Activated naive CD8-positive, alpha-beta T cell (primary cell): ENCODE data around the gene CREBZF.
A peak's percentile ranks its signal among the peaks of the same experiment; 100 is the strongest.

Experiments used
- H3K27ac Mint-ChIP-seq: one replicate; pipeline ENCODE4 v1.8.0; 2021; ENCODE audit warnings: mixed read lengths
- H3K27me3 Mint-ChIP-seq: one replicate; pipeline ENCODE4 v1.8.0; 2021; ENCODE audit warnings: mixed read lengths
- H3K36me3 Mint-ChIP-seq: one replicate; pipeline ENCODE4 v1.8.0; 2021; ENCODE audit warnings: mixed read lengths
- H3K4me1 Mint-ChIP-seq: one replicate; pipeline ENCODE4 v1.8.0; 2021; ENCODE audit warnings: low read depth, mixed read lengths
- H3K4me3 Mint-ChIP-seq: one replicate; pipeline ENCODE4 v1.8.0; 2021; ENCODE audit warnings: mild to moderate bottlenecking, mixed read lengths
- H3K9me3 Mint-ChIP-seq: one replicate; pipeline ENCODE4 v1.8.0; 2021; ENCODE audit warnings: low read depth, mixed read lengths

CREBZF gene, protein sequence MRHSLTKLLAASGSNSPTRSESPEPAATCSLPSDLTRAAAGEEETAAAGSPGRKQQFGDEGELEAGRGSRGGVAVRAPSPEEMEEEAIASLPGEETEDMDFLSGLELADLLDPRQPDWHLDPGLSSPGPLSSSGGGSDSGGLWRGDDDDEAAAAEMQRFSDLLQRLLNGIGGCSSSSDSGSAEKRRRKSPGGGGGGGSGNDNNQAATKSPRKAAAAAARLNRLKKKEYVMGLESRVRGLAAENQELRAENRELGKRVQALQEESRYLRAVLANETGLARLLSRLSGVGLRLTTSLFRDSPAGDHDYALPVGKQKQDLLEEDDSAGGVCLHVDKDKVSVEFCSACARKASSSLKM

DNA sequence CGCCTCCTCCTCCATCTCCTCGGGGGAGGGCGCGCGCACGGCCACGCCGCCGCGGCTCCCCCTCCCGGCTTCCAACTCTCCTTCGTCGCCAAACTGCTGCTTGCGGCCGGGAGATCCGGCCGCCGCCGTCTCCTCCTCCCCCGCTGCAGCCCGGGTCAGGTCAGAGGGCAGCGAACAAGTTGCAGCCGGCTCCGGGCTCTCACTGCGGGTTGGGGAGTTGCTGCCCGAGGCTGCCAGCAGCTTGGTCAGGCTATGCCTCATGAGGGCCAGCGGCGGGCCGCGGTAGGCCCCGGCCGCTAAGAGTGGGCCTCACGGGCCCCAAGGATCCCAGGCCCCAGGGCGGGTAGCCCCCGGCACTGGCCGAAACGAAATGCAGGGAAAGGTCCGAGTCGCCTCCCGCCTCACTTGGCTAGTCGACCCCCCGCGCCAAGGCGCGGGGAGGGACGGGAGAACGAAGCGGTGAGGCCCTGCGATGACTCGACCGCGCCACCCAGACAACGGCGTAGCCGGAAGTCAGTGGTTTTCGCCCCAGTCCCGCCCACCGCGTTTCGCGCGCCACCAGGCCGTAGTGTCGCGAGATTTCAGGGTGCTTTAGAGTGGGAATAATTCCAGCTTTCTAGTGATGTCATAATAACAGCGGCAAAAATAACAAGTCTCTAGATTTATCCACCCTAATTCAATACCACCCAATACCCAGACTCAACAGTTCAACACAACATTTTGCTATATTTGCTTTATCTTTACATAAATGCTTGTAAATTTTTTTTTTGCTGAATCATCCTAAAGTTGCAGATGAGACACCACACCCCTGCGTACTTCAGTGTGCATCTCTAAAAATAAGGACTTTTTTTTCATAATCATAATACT, at the start of gene CREBZF:
Gene CREBZF (minus strand): TSS at position 515 of the 867 bp plus-strand sequence. CDS start 254 bp downstream, at position 261.
- H3K36me3 Mint-ChIP-seq, result peaks cover 15% of the 10 kb centered on the region
- H3K27me3 Mint-ChIP-seq, result no peaks in the 10 kb centered on the region
- H3K4me1 Mint-ChIP-seq, result peaks cover 33% of the 10 kb centered on the region

DNA sequence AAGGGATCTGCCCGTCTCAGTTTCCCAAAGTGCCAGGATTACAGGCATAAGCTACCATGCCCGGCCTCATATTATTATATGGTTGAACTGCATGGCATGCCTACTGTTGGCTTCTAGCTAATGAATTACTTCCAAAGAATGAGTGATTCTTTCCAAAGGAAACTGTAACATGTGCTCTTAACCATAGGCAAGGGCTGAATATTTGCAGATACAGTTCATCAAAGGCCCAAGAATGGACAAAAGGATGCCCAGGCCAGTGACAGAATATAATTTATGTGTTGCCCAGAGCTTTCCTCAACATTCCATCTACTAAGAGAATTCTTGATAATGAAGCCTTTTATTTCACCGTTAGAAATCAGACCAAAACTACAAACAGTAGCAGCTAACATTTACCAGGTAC, 48.0 kb upstream of the CREBZF start:
- Mint-ChIP-seq H3K27me3 (no peaks in the 10 kb centered on the region), H3K4me3 (no peak overlapping the region), H3K4me1 (peaks cover 3% of the 10 kb centered on the region), H3K36me3 (peaks cover 4% of the 10 kb centered on the region), H3K27ac (no peak overlapping the region), H3K9me3 (no peaks in the 10 kb centered on the region)

More for the DNA sequence above, at the start of gene CREBZF:
- H3K9me3 Mint-ChIP-seq, result no peaks in the 10 kb centered on the region
- peak within 1 kb of the TSS; percentile 99 for H3K4me3 Mint-ChIP-seq
- H3K27ac Mint-ChIP-seq, result peak within 1 kb of the TSS; percentile 95

DNA sequence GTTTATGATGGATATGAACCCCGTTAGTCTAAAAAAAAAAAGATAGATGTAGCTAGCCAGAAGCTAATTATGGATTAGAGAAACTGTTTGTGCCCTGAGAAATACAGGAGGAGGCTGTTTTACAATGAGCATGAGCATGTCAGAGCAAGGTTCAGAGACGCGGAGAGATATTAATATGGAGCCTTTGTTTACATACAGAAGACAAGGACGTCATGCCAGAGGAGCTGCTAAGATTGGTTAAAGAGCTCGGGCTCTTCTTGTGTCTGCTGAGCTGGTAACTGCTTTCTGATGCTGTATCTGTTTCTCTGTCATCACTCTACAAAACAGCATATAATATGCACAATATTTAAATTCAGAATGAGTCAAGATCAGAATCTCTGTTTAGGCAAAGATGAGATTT, 46.0 kb upstream of the CREBZF start:
- Mint-ChIP-seq H3K36me3 (peaks cover 8% of the 10 kb centered on the region), H3K4me3 (no peak overlapping the region), H3K27ac (no peak overlapping the region), H3K4me1 (no peaks in the 10 kb centered on the region), H3K27me3 (no peaks in the 10 kb centered on the region), H3K9me3 (no peaks in the 10 kb centered on the region)

- no peaks in the 10 kb centered on the region for H3K27me3 Mint-ChIP-seq
- H3K9me3 Mint-ChIP-seq, result no peaks in the 10 kb centered on the region
- H3K4me3 Mint-ChIP-seq, result no peak overlapping the region
- no peaks in the 10 kb centered on the region for H3K4me1 Mint-ChIP-seq
- H3K36me3 Mint-ChIP-seq, result peaks cover 8% of the 10 kb centered on the region
- no peak overlapping the region for H3K27ac Mint-ChIP-seq
Measured at GRCh38 chr11:85709941-85710702, 45.2 kb upstream of the CREBZF start.

DNA sequence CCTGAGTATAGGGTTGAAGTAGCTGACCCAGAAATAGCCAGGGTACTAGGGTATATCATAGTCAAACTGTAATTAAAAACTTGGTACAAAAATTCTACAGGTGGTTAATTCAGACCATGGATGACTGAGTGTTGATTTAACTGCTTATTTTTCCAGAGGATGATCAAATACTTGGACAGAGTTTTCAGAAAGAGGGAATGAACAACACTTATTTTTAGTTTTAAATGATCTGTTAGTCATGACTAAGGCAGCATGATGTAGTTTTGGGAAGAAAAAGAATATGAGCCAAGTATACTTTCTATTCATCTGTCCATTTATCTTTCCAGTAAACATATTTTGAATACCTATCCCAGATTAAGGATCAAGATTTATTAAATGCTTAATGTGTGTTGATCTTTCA, 40.9 kb upstream of the CREBZF start:
- Mint-ChIP-seq H3K4me1 (peaks cover under 1% of the 10 kb centered on the region), H3K27ac (no peak overlapping the region), H3K36me3 (peaks cover 8% of the 10 kb centered on the region), H3K9me3 (no peaks in the 10 kb centered on the region), H3K27me3 (no peaks in the 10 kb centered on the region), H3K4me3 (no peak overlapping the region)

GRCh38 chr11:85704967-85705366, 40.0 kb upstream of the CREBZF start:
- H3K9me3 Mint-ChIP-seq, result no peaks in the 10 kb centered on the region
- H3K4me3 Mint-ChIP-seq, result no peak overlapping the region
- peaks cover 9% of the 10 kb centered on the region for H3K4me1 Mint-ChIP-seq
- H3K27ac Mint-ChIP-seq, result no peak overlapping the region
- no peaks in the 10 kb centered on the region for H3K27me3 Mint-ChIP-seq
- H3K36me3 Mint-ChIP-seq, result peaks cover 8% of the 10 kb centered on the region

- Mint-ChIP-seq H3K27me3 (no peaks in the 10 kb centered on the region), H3K4me1 (peaks cover 31% of the 10 kb centered on the region), H3K9me3 (no peaks in the 10 kb centered on the region), H3K36me3 (peaks cover 4% of the 10 kb centered on the region), H3K4me3 (peak overlapping the region; percentile 31), H3K27ac (peak overlapping the region; percentile 64)
Measured at GRCh38 chr11:85699957-85700741, 35.2 kb upstream of the CREBZF start.

DNA sequence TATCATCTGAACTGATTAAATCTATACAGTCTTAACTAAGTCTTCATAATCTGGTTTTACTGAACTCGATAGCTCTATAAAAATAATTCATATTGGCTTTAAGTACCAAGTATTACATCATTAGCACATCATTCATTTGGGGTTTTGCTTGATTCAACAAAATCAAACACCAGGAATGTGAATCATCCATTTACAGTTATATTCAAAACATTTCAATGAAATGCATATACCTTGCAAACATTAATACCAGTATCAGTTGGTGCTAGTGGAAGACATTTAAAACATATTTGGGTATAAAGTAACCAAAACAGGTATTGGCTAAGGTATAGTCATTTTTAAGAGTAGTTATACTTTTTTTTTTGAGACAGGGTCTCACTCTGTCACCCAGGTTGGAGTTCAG, 33.3 kb upstream of the CREBZF start:
- peaks cover 31% of the 10 kb centered on the region for H3K4me1 Mint-ChIP-seq
- H3K9me3 Mint-ChIP-seq, result no peaks in the 10 kb centered on the region
- H3K27me3 Mint-ChIP-seq, result no peaks in the 10 kb centered on the region
- H3K36me3 Mint-ChIP-seq, result peaks cover 4% of the 10 kb centered on the region
- H3K4me3 Mint-ChIP-seq, result no peak overlapping the region
- peak overlapping the region; percentile 10 for H3K27ac Mint-ChIP-seq

DNA sequence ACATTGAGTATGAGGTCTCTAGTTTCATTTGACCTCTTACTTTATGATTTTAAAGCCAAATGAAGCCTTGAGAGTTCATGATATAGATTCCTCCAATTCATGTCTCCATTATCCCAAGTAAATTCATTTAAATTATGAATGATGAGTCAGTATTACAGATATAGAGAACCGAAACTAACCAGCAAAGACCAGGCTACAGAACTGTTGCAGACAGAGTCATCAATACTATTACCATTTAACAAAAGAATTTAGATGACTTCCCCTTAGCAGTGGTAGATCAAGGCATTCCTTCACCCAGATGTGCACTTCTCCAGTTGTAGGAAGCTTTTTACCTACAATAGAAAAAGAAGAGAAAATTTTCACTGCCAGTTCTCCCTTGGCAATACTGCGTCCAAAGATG, 32.8 kb upstream of the CREBZF start:
- Mint-ChIP-seq H3K27ac (peak overlapping the region; percentile 10), H3K36me3 (peaks cover 4% of the 10 kb centered on the region), H3K9me3 (no peaks in the 10 kb centered on the region), H3K4me3 (no peak overlapping the region), H3K27me3 (no peaks in the 10 kb centered on the region), H3K4me1 (peaks cover 31% of the 10 kb centered on the region)

- Mint-ChIP-seq H3K27ac (no peak overlapping the region), H3K36me3 (peaks cover 4% of the 10 kb centered on the region), H3K27me3 (no peaks in the 10 kb centered on the region), H3K4me1 (peaks cover 27% of the 10 kb centered on the region), H3K4me3 (no peak overlapping the region), H3K9me3 (no peaks in the 10 kb centered on the region)
Measured at GRCh38 chr11:85695546-85695945, 30.6 kb upstream of the CREBZF start.

- Mint-ChIP-seq H3K4me3 (no peak overlapping the region), H3K27me3 (no peaks in the 10 kb centered on the region), H3K27ac (no peak overlapping the region), H3K36me3 (peaks cover 4% of the 10 kb centered on the region), H3K4me1 (peaks cover 17% of the 10 kb centered on the region), H3K9me3 (no peaks in the 10 kb centered on the region)
Measured at GRCh38 chr11:85694385-85694980, 29.6 kb upstream of the CREBZF start.

GRCh38 chr11:85685820-85686459, 21.0 kb upstream of the CREBZF start, which contains the start of gene CCDC89:
TSS of gene CCDC89 (minus strand) at chr11:85686195. CDS start at chr11:85686130, 65 bp downstream.
- Mint-ChIP-seq H3K4me3 (no peak within 1 kb of the TSS), H3K27me3 (peaks cover 1% of the 10 kb centered on the region), H3K9me3 (no peaks in the 10 kb centered on the region), H3K27ac (no peak within 1 kb of the TSS), H3K36me3 (no peaks in the 10 kb centered on the region), H3K4me1 (peaks cover 3% of the 10 kb centered on the region)

GRCh38 chr11:85685125-85685819, 20.3 kb upstream of the CREBZF start:
- H3K36me3 Mint-ChIP-seq, result no peaks in the 10 kb centered on the region
- H3K9me3 Mint-ChIP-seq, result no peaks in the 10 kb centered on the region
- H3K4me3 Mint-ChIP-seq, result no peak overlapping the region
- H3K27ac Mint-ChIP-seq, result no peak overlapping the region
- peaks cover 3% of the 10 kb centered on the region for H3K4me1 Mint-ChIP-seq
- H3K27me3 Mint-ChIP-seq, result peaks cover 1% of the 10 kb centered on the region
